GM19351 (cell line): ENCODE results near the gene CAMTA1.

Experiments
- ATAC-seq: cut with Tn5 transposase; IDR thresholded peaks from one replicate; pipeline ENCODE4 v1.9.1; 2021; ENCODE audit warnings: mild to moderate bottlenecking, moderate library complexity; ENCODE audit not compliant: unreplicated experiment

The CAMTA1 gene

GRCh38 chr1:7567376-7567775, 782.1 kb downstream of the CAMTA1 start:
- no peak for ATAC-seq

- ATAC-seq: no peak
Measured at GRCh38 chr1:7568053-7568452, 782.8 kb downstream of the CAMTA1 start.

GRCh38 chr1:7568901-7569524, 783.8 kb downstream of the CAMTA1 start:
- ATAC-seq: no peak

GRCh38 chr1:7570311-7570710, 785.1 kb downstream of the CAMTA1 start:
- no peak for ATAC-seq

GRCh38 chr1:7572654-7573152, 787.4 kb downstream of the CAMTA1 start:
- no peak for ATAC-seq

- ATAC-seq: no peak
Measured at GRCh38 chr1:7573481-7573880, 788.2 kb downstream of the CAMTA1 start.

- no peak for ATAC-seq
Measured at GRCh38 chr1:7574121-7575040, 789.1 kb downstream of the CAMTA1 start.

- ATAC-seq: no peak
Measured at GRCh38 chr1:7575041-7575400, 789.8 kb downstream of the CAMTA1 start.

- no peak for ATAC-seq
Measured at GRCh38 chr1:7576946-7577657, 791.8 kb downstream of the CAMTA1 start.

GRCh38 chr1:7578206-7578605, 793.0 kb downstream of the CAMTA1 start:
- ATAC-seq: no peak

GRCh38 chr1:7579016-7579415, 793.8 kb downstream of the CAMTA1 start:
- ATAC-seq: no peak

- ATAC-seq: no peak
Measured at GRCh38 chr1:7579831-7580804, 794.9 kb downstream of the CAMTA1 start.

- no peak for ATAC-seq
Measured at GRCh38 chr1:7580923-7581753, 795.9 kb downstream of the CAMTA1 start.

- ATAC-seq: no peak
Measured at GRCh38 chr1:7581754-7582459, 796.7 kb downstream of the CAMTA1 start.

- no peak for ATAC-seq
Measured at GRCh38 chr1:7582460-7582972, 797.3 kb downstream of the CAMTA1 start.

GRCh38 chr1:7583291-7584096, 798.2 kb downstream of the CAMTA1 start:
- no peak for ATAC-seq

GRCh38 chr1:7584157-7584556, 798.9 kb downstream of the CAMTA1 start:
- ATAC-seq: no peak

GRCh38 chr1:7584643-7585042, 799.4 kb downstream of the CAMTA1 start:
- no peak for ATAC-seq
